CD4-positive, alpha-beta T cell treated with Interleukin-6 at 100 ng/mL for 8 hours (primary cell): ENCODE data around the gene MICB.

Experiments used
- DNase-seq: peaks from one replicate; pipeline ENCODE4 v3.0.0-alpha.2; 2020; ENCODE audit warnings: mixed read lengths, low spot score

The MICB gene

GRCh38 chr6:31541059-31541657 is 43.2 kb downstream of the MICB start:
- peak; percentile 62 for DNase-seq

- DNase-seq, result peak; percentile 96
These were observed 43.9 kb downstream of the MICB start, which contains the start of gene DDX39B for GRCh38 chr6:31541658-31542521. Gene DDX39B (minus strand): TSS chr6:31542003. CDS start chr6:31540532, 1,471 bp downstream.

- no peak for DNase-seq
These were observed 45.7 kb downstream of the MICB start for GRCh38 chr6:31543639-31544038.

- no peak for DNase-seq
These were observed 46.7 kb downstream of the MICB start for GRCh38 chr6:31544676-31545075.

GRCh38 chr6:31545291-31545690 is 47.3 kb downstream of the MICB start:
- DNase-seq, result no peak

GRCh38 chr6:31546339-31546957 is 48.5 kb downstream of the MICB start, which contains the start of gene ATP6V1G2:
Gene ATP6V1G2 (minus strand): TSS chr6:31546608. CDS start chr6:31546559, 49 bp downstream.
- DNase-seq, result peak; percentile 82

GRCh38 chr6:31546958-31547726 is 49.2 kb downstream of the MICB start, which contains the start of gene NFKBIL1:
Gene NFKBIL1 (plus strand): TSS chr6:31547608. CDS start chr6:31547695, 87 bp downstream.
- DNase-seq, result peak; percentile 90

GRCh38 chr6:31547727-31548543 is 50.0 kb downstream of the MICB start:
- DNase-seq, result no peak

- DNase-seq, result no peak
These were observed 50.6 kb downstream of the MICB start for GRCh38 chr6:31548544-31548873.

- peak; percentile 82 for DNase-seq
These were observed 53.4 kb downstream of the MICB start for GRCh38 chr6:31551371-31551770.

GRCh38 chr6:31556307-31556706 is 58.4 kb downstream of the MICB start:
- DNase-seq, result no peak

GRCh38 chr6:31557443-31558317 is 59.7 kb downstream of the MICB start:
- DNase-seq, result no peak

- no peak for DNase-seq
These were observed 60.3 kb downstream of the MICB start for GRCh38 chr6:31558318-31558625.

- peak; percentile 70 for DNase-seq
These were observed 60.9 kb downstream of the MICB start for GRCh38 chr6:31558631-31559500.

- DNase-seq, result no peak
These were observed 61.6 kb downstream of the MICB start for GRCh38 chr6:31559606-31559957.

GRCh38 chr6:31559958-31560696 is 62.2 kb downstream of the MICB start:
- peak; percentile 60 for DNase-seq

GRCh38 chr6:31560697-31561058 is 62.7 kb downstream of the MICB start:
- no peak for DNase-seq
